Body of pancreas (tissue), 4 donors: ENCODE measurements around the gene LCLAT1. TPM values are rescaled to one million over a fixed set of nuclear protein-coding genes. Genes with fewer than 3 reads are reported as not detected.

Source experiments
- ATAC-seq: fragments of 150-250 bp; one replicate; pipeline ENCODE4 v1.9.1; 2016
- DNase-seq, 4 donors: peaks; one replicate each; pipeline ENCODE4 v3.0.0-alpha.2; 2019
- H3K27ac ChIP-seq, 4 donors: fragments of 200-600 bp; sonication (generic); 1 replicate in 3 of 4; 2 replicates in 1 of 4; pipeline versions ENCODE4 v1.5.1 to v1.6.1; 2016 to 2019; ENCODE audit warnings: mild to moderate bottlenecking in 1 of 4, mixed read lengths in 1 of 4, moderate library complexity in 1 of 4
- H3K27me3 ChIP-seq, 2 donors: fragments of 200-600 bp; sonication (generic); one replicate each; pipeline ENCODE4 v1.6.0; 2016; ENCODE audit warnings: mild to moderate bottlenecking in 1 of 2
- H3K36me3 ChIP-seq, 2 donors: fragments of 200-600 bp; sonication (generic); replicated peaks in 1 of 2; 2 replicates each; pipeline ENCODE4 v1.5.1; 2016; ENCODE audit warnings: low read depth in 2 of 2; ENCODE audit not compliant: insufficient read depth in 1 of 2
- H3K4me1 ChIP-seq: fragments of 200-600 bp; sonication (generic); one replicate; pipeline ENCODE4 v1.6.0; 2016
- H3K4me3 ChIP-seq, 2 donors: fragments of 200-600 bp; sonication (generic); 1 replicate in 1 of 2; 2 replicates in 1 of 2; pipeline ENCODE4 v1.5.1; 2016 to 2019
- H3K9me3 ChIP-seq, 3 donors: fragments of 200-600 bp; sonication (generic); 1 replicate in 2 of 3; 2 replicates in 1 of 3; pipeline ENCODE4 v1.5.1; 2016
- POLR2A ChIP-seq, 3 donors: fragments of 450-650 bp; IDR thresholded peaks; one replicate each; pipeline ENCODE4 v1.6.1; 2016; ENCODE audit warnings: antibody characterized with exemption in 3 of 3, mild to moderate bottlenecking in 2 of 3
- WGBS, 2 donors: methylation state at CpG; one replicate each; pipeline ENCODE4 v1.1.5; 2017; 5-methylcytosine and 5-hydroxymethylcytosine counted together
- intact Hi-C: fragments of 100-400 bp; cut with DNase I; formaldehyde crosslinking; loops from one replicate; pipeline ENCODE4 v1.15.1; 2023
- total RNA-seq, 2 donors: library from RNA; depleted of rRNA; stranded (reverse); fragments of >200 nt; gene quantifications; one replicate each; pipeline ENCODE4 v1.1.0, GENCODE V29; 2016
- TF ChIP-seq, protein P1 (sequence below), 7 experiments: fragments of 450-650 bp in 4 of 7; fragments of 200-600 bp in 3 of 7; sonication (generic) in 3 of 7; IDR thresholded peaks; one replicate each; pipeline ENCODE4 v1.5.1; 2016 to 2019; ENCODE audit warnings: antibody characterized with exemption in 7 of 7

LCLAT1 gene
- total RNA-seq, 2 donors from 2014 or later = 13.7 to 19.4 TPM

DNA sequence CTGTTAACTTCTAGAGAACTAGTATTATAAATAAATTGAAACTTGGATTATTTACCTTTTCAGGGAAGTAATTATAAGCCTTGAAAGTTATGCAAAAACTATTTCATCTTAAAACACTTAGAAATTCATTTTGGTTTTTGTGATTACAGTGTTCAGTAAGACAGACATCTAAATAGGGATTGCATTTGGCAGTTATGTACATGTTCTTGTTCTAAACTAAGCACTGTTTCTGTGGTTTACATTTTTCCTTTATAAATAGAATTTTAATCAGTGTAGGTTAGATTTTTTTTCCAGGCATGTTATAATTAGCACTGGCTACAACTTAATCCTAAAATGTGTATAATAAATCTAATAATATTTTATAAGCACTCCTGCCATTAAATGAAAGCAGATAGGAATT is 35.0 kb downstream of the LCLAT1 start:
- Histone ChIP-seq H3K9me3 (no peaks in the 10 kb centered on the region), H3K36me3 (no peaks in the 10 kb centered on the region), H3K27me3 (no peaks in the 10 kb centered on the region), H3K27ac (no peak overlapping the region), H3K4me3 (no peak overlapping the region), H3K4me1 (peaks cover 3% of the 10 kb centered on the region)
- intact Hi-C loops = no loop called here
- ATAC-seq (no peak), DNase-seq (no peak)
- TF ChIP-seq, protein P1, sequence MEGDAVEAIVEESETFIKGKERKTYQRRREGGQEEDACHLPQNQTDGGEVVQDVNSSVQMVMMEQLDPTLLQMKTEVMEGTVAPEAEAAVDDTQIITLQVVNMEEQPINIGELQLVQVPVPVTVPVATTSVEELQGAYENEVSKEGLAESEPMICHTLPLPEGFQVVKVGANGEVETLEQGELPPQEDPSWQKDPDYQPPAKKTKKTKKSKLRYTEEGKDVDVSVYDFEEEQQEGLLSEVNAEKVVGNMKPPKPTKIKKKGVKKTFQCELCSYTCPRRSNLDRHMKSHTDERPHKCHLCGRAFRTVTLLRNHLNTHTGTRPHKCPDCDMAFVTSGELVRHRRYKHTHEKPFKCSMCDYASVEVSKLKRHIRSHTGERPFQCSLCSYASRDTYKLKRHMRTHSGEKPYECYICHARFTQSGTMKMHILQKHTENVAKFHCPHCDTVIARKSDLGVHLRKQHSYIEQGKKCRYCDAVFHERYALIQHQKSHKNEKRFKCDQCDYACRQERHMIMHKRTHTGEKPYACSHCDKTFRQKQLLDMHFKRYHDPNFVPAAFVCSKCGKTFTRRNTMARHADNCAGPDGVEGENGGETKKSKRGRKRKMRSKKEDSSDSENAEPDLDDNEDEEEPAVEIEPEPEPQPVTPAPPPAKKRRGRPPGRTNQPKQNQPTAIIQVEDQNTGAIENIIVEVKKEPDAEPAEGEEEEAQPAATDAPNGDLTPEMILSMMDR (IDR thresholded peaks at IDR 0.05) = no peak
- TF ChIP-seq POLR2A (IDR thresholded peaks at IDR 0.05) = no peak

GRCh38 chr2:30484145-30484544 is 37.1 kb downstream of the LCLAT1 start:
- Histone ChIP-seq H3K27ac (no peak overlapping the region), H3K4me3 (no peak overlapping the region), H3K36me3 (no peaks in the 10 kb centered on the region), H3K4me1 (no peaks in the 10 kb centered on the region), H3K27me3 (no peaks in the 10 kb centered on the region), H3K9me3 (no peaks in the 10 kb centered on the region)
- intact Hi-C loops = no loop called here
- no peak for DNase-seq
- 88 to 93% methylated on average over 3 of the region's 3 CpGs for WGBS, 2 donors
- no peak for ATAC-seq
- TF ChIP-seq, protein P1 (IDR thresholded peaks at IDR 0.05) = no peak
- TF ChIP-seq POLR2A (IDR thresholded peaks at IDR 0.05) = no peak

DNA sequence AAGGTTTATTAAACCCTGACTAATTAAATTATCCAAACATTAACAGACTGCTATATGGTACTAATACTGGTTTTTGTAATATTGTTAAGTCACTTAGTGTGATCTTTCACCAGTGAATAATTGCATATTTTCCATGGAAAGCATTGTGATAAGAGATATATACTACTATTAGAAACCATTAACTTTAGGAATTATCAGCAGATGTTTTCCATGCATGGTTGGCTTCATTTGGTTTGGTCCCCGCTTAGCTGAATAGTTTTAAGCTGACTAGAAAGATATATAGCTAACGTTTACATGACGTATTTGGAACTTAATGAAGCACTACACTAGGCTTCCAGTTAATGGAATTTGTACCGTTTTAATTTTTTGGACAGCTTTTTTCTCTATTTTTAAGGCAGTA is 37.9 kb downstream of the LCLAT1 start:
- TF ChIP-seq POLR2A (IDR thresholded peaks at IDR 0.05) = no peak
- TF ChIP-seq, protein P1 (IDR thresholded peaks at IDR 0.05) = no peak
- ATAC-seq = no peak
- 86 to 94% methylated on average over 4 of the region's 4 CpGs for WGBS, 2 donors
- H3K9me3 ChIP-seq = no peaks in the 10 kb centered on the region
- no peak overlapping the region for H3K4me3 ChIP-seq
- no peaks in the 10 kb centered on the region for H3K27me3 ChIP-seq
- intact Hi-C loops = no loop called here
- H3K27ac ChIP-seq = no peak overlapping the region
- no peaks in the 10 kb centered on the region for H3K4me1 ChIP-seq
- DNase-seq = no peak
- H3K36me3 ChIP-seq = no peaks in the 10 kb centered on the region

GRCh38 chr2:30486655-30487054 is 39.6 kb downstream of the LCLAT1 start:
- TF ChIP-seq, protein P1 (IDR thresholded peaks at IDR 0.05) = no peak
- TF ChIP-seq POLR2A (IDR thresholded peaks at IDR 0.05) = no peak
- Histone ChIP-seq H3K9me3 (no peaks in the 10 kb centered on the region), H3K36me3 (no peaks in the 10 kb centered on the region), H3K27ac (no peak overlapping the region), H3K27me3 (no peaks in the 10 kb centered on the region), H3K4me3 (no peak overlapping the region), H3K4me1 (no peaks in the 10 kb centered on the region)
- intact Hi-C loops = no loop called here
- DNase-seq = no peak
- ATAC-seq = no peak

DNA sequence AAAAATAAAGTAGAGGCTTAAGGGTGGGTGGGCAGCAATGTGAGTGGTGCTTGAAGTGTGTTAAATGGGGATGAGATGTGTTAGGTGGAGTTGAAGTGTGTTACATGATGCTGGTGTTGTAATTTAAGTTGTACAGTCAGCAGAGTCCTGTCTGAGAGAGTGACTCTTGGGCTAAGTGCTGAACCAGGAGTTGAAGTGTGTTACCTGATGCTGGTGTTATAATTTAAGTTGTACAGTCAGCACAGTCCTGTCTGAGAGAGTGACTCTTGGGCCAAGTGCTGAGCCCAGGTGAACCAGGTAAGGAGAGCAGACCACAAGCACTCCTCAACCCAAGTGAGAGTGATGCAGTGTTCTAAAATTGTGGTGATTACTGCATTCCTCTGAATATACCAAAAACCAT is 40.6 kb downstream of the LCLAT1 start:
- Histone ChIP-seq H3K27me3 (no peaks in the 10 kb centered on the region), H3K4me1 (no peaks in the 10 kb centered on the region), H3K9me3 (no peaks in the 10 kb centered on the region), H3K36me3 (no peaks in the 10 kb centered on the region), H3K27ac (no peak overlapping the region), H3K4me3 (no peak overlapping the region)
- no peak for ATAC-seq
- DNase-seq = no peak
- intact Hi-C loops = no loop called here
- TF ChIP-seq, protein P1 (IDR thresholded peaks at IDR 0.05) = no peak
- TF ChIP-seq POLR2A (IDR thresholded peaks at IDR 0.05) = no peak
